ENCODE measurements around the gene WDFY4. TPM values are rescaled to one million over a fixed set of nuclear protein-coding genes. Genes with fewer than 3 reads are reported as not detected.

Gene WDFY4
- total and polyA plus RNA-seq, 2 experiments from 2014 or later = 0.14 TPM; not detected in 1

DNA sequence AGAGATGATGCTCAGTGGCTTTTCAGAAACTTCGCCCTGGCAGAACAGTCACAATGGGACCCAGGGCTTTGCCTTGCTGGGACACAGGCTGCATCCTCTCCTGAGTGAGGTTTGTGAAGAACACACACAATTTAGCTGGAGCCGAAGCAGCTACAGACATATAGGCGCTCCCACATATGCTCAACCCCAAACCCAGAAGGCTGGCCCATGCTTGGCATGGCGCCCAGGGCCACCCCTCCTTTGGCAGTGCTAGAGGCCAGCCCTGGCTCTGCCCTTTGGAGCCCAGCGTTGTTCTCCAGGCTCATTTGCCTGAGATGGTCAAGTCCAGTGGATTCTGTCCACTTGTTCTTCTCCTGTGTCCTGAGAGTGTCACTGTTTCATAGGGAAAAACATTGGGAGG lies 94.4 kb downstream of the WDFY4 start:
- TF ChIP-seq ZNF114 (CRISPR knock-in tag; IDR thresholded peaks at IDR 0.05) (no peak), EZH2 (IDR thresholded peaks at IDR 0.05; ENCODE audit: low read depth, unreplicated experiment) (no peak), ETS1 (IDR thresholded peaks at IDR 0.05) (no peak), ZNF331 (CRISPR knock-in tag; IDR thresholded peaks at IDR 0.05; ENCODE audit: low read depth) (no peak), NANOG (IDR thresholded peaks at IDR 0.05; ENCODE audit: borderline replicate concordance) (no peak), STAT1 (IDR thresholded peaks at IDR 0.05; ENCODE audit: unreplicated experiment) (no peak), REST (IDR thresholded peaks at IDR 0.05; ENCODE audit: unreplicated experiment) (no peak), ZNF462 (CRISPR knock-in tag; IDR thresholded peaks at IDR 0.05) (no peak), POLR2AphosphoS5 (IDR thresholded peaks at IDR 0.05; ENCODE audit: low read depth) (no peak), EZH2phosphoT487 (IDR thresholded peaks at IDR 0.05; ENCODE audit: unreplicated experiment) (no peak), JUNB (IDR thresholded peaks at IDR 0.05; ENCODE audit: unreplicated experiment) (no peak), CREB1 (CRISPR knock-in tag; IDR thresholded peaks at IDR 0.05; ENCODE audit: low read depth) (no peak)
- TF ChIP-seq, protein P1, sequence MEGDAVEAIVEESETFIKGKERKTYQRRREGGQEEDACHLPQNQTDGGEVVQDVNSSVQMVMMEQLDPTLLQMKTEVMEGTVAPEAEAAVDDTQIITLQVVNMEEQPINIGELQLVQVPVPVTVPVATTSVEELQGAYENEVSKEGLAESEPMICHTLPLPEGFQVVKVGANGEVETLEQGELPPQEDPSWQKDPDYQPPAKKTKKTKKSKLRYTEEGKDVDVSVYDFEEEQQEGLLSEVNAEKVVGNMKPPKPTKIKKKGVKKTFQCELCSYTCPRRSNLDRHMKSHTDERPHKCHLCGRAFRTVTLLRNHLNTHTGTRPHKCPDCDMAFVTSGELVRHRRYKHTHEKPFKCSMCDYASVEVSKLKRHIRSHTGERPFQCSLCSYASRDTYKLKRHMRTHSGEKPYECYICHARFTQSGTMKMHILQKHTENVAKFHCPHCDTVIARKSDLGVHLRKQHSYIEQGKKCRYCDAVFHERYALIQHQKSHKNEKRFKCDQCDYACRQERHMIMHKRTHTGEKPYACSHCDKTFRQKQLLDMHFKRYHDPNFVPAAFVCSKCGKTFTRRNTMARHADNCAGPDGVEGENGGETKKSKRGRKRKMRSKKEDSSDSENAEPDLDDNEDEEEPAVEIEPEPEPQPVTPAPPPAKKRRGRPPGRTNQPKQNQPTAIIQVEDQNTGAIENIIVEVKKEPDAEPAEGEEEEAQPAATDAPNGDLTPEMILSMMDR (conservative IDR thresholded peaks at IDR 0.05; ENCODE audit: low read depth in 2 of 2) = no peak

More for the DNA sequence above, 94.4 kb downstream of the WDFY4 start:
- no peaks in the 10 kb centered on the region for H3K4me1 ChIP-seq (ENCODE audit: insufficient read depth)
- DNase-seq (ENCODE audit: low spot score) (no peak), ATAC-seq (no peak)
- no peak overlapping the region for H3K4me3 Mint-ChIP-seq
- no peak overlapping the region for H3K4me2 ChIP-seq
- H3K79me2 ChIP-seq (replicated peaks; ENCODE audit: insufficient read depth) = no peaks in the 10 kb centered on the region
- no peak overlapping the region for H2AFZ ChIP-seq
- no peak overlapping the region for H3K27ac Mint-ChIP-seq
- H3K36me3 Mint-ChIP-seq (ENCODE audit: low read depth) = no peaks in the 10 kb centered on the region
- no peak overlapping the region for H3K27ac ChIP-seq (ENCODE audit: low read depth)
- no peaks in the 10 kb centered on the region for H4K20me1 ChIP-seq (replicated peaks; ENCODE audit: insufficient read depth)
- H3K4me1 Mint-ChIP-seq = peaks cover 3% of the 10 kb centered on the region; the same call in 1 of the 3 replicates
- no peaks in the 10 kb centered on the region for H3K27me3 Mint-ChIP-seq (ENCODE audit: insufficient read depth, low read depth, poor library complexity)
- H3F3A ChIP-seq (replicated peaks; ENCODE audit: low read depth) = no peaks in the 10 kb centered on the region
- no peak overlapping the region for H3K4me3 ChIP-seq
- H3K9me2 ChIP-seq (ENCODE audit: insufficient read depth) = 0 out of 2 replicates have a peak, but pooled peaks cover 4% of the 10 kb centered on the region
- no peaks in the 10 kb centered on the region for H3K9me3 Mint-ChIP-seq
- no peaks in the 10 kb centered on the region for H3K36me3 ChIP-seq (ENCODE audit: insufficient read depth)
- H3K27me3 ChIP-seq (ENCODE audit: insufficient read depth) = no peaks in the 10 kb centered on the region
